ENCODE measurements around the gene TMEM74B.

DNA sequence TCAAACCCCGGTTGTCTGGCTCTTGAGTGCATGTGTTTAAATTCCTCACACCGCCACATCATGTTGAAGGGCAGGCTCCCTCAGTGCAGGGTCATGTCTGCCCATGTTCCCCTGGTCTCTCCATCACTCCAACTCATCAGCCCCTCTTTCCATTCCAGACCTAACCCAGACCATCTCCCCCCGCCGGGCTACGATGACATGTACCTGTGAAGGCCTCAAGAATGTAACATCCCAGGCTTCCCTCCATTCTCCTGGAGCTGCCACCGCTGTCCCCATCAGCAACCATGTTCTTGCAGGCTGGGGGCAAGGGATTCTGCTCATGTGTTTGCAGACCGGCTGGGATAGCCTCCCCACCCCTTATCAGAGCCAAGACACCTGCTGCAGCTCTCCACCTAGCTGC is 19.9 kb downstream of the TMEM74B start:
- no peak for TF ChIP-seq ZFX (IDR thresholded peaks at IDR 0.05)
- TF ChIP-seq, protein P1, sequence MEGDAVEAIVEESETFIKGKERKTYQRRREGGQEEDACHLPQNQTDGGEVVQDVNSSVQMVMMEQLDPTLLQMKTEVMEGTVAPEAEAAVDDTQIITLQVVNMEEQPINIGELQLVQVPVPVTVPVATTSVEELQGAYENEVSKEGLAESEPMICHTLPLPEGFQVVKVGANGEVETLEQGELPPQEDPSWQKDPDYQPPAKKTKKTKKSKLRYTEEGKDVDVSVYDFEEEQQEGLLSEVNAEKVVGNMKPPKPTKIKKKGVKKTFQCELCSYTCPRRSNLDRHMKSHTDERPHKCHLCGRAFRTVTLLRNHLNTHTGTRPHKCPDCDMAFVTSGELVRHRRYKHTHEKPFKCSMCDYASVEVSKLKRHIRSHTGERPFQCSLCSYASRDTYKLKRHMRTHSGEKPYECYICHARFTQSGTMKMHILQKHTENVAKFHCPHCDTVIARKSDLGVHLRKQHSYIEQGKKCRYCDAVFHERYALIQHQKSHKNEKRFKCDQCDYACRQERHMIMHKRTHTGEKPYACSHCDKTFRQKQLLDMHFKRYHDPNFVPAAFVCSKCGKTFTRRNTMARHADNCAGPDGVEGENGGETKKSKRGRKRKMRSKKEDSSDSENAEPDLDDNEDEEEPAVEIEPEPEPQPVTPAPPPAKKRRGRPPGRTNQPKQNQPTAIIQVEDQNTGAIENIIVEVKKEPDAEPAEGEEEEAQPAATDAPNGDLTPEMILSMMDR (conservative IDR thresholded peaks at IDR 0.05) = no peak
